HepG2 (cell line): ENCODE results near the gene SEC24B. TPM values are rescaled to one million over a fixed set of nuclear protein-coding genes. Genes with fewer than 3 reads are reported as not detected.

Experiments used
- LCORL ChIP-seq, 2 experiments: fragments of 450-650 bp in 1 of 2; sonication (generic) in 1 of 2; formaldehyde crosslinking in 1 of 2; IDR thresholded peaks; 2 replicates each; pipeline versions ENCODE4 v1.5.0 to v1.6.1; 2017 to 2020; ENCODE audit warnings: antibody characterized with exemption in 1 of 2, missing genetic modification reagents in 1 of 2
- RARA ChIP-seq: IDR thresholded peaks from 2 replicates; pipeline ENCODE4 v1.6.1; 2016; ENCODE audit warnings: missing genetic modification reagents, missing compliant biosample characterization
- SKI ChIP-seq: fragments of 450-650 bp; IDR thresholded peaks from one replicate; pipeline ENCODE4 v1.6.1; 2018; ENCODE audit warnings: mild to moderate bottlenecking; ENCODE audit not compliant: partially characterized antibody
- SNAPC2 ChIP-seq: sonication (generic); formaldehyde crosslinking; IDR thresholded peaks from 2 replicates; pipeline ENCODE4 v1.8.1; 2022; ENCODE audit warnings: mild to moderate bottlenecking, missing genetic modification reagents
- WIZ ChIP-seq: sonication (generic); formaldehyde crosslinking; IDR thresholded peaks from 2 replicates; pipeline ENCODE4 v1.5.1; 2020; ENCODE audit warnings: mild to moderate bottlenecking, missing genetic modification reagents
- ZFP36 ChIP-seq: fragments of 150-350 bp; IDR thresholded peaks from 2 replicates; pipeline ENCODE4 v1.6.1; 2018; ENCODE audit warnings: borderline replicate concordance, low read length, low read depth; ENCODE audit not compliant: partially characterized antibody
- ZNF446 ChIP-seq: sonication (generic); formaldehyde crosslinking; IDR thresholded peaks from 2 replicates; pipeline ENCODE4 v1.5.0; 2020; ENCODE audit warnings: mild to moderate bottlenecking, missing genetic modification reagents
- ZNF496 ChIP-seq: sonication (generic); formaldehyde crosslinking; IDR thresholded peaks from 2 replicates; pipeline ENCODE4 v1.8.1; 2023; ENCODE audit warnings: mild to moderate bottlenecking, moderate library complexity, missing genetic modification reagents; ENCODE audit not compliant: insufficient replicate concordance
- ZZZ3 ChIP-seq: sonication (generic); formaldehyde crosslinking; IDR thresholded peaks from 2 replicates; pipeline ENCODE4 v1.4.0; 2020; ENCODE audit warnings: missing genetic modification reagents, mild to moderate bottlenecking, borderline replicate concordance
- polyA plus RNA-seq, 8 experiments: library from polyadenylated mRNA; depleted of rRNA in 3 of 8; stranded (reverse) in 7 of 8; unstranded in 1 of 8; fragments of >200 nt; fragmentation: Illumina TruSeq in 4 of 8; extraction: Trizol in 4 of 8; gene quantifications; 2 replicates each; pipeline versions ENCODE4 v1.2.1 to v1.2.3, GENCODE V29; 2011 to 2016; ENCODE audit warnings: low read depth in 4 of 8, missing spikeins in 1 of 8, mixed read lengths in 1 of 8; ENCODE audit not compliant: insufficient read depth in 1 of 8
- total RNA-seq, 5 experiments: library from RNA; depleted of rRNA; stranded (reverse); fragments of >200 nt; fragmentation: Illumina TruSeq; extraction: Trizol; gene quantifications; 2 replicates each; pipeline ENCODE4 v1.2.3, GENCODE V29; 2016; ENCODE audit warnings: low read depth in 1 of 5
- TF ChIP-seq, protein P1 (sequence below): sonication (generic); formaldehyde crosslinking; IDR thresholded peaks from 2 replicates; pipeline ENCODE4 v1.5.1; 2020; ENCODE audit warnings: missing genetic modification reagents, mild to moderate bottlenecking, borderline replicate concordance
- TF ChIP-seq, protein P2 (sequence below): sonication (generic); formaldehyde crosslinking; IDR thresholded peaks from 2 replicates; pipeline ENCODE4 v1.4.0; 2020; ENCODE audit warnings: missing genetic modification reagents
- TF ChIP-seq, protein P3 (sequence below): sonication (generic); formaldehyde crosslinking; IDR thresholded peaks from 2 replicates; pipeline ENCODE4; 2020; ENCODE audit warnings: missing genetic modification reagents, mild to moderate bottlenecking, borderline replicate concordance
- TF ChIP-seq, protein P4 (sequence below): sonication (generic); formaldehyde crosslinking; conservative IDR thresholded peaks from 2 replicates; pipeline ENCODE4 v1.4.0; 2020; ENCODE audit warnings: mild to moderate bottlenecking, missing genetic modification reagents, moderate library complexity
- TF ChIP-seq, protein P5 (sequence below): sonication (generic); formaldehyde crosslinking; IDR thresholded peaks from 2 replicates; pipeline ENCODE4 v1.4.0; 2020; ENCODE audit warnings: missing genetic modification reagents
- TF ChIP-seq, protein P6 (sequence below): sonication (generic); formaldehyde crosslinking; IDR thresholded peaks from 2 replicates; pipeline ENCODE4 v1.5.1; 2020; ENCODE audit warnings: missing genetic modification reagents, mild to moderate bottlenecking, borderline replicate concordance

The SEC24B gene
- total and polyA plus RNA-seq, 2 of the 13 experiments (the other 11 are each of a cell fraction or from before 2014, with no cell fraction given): 14.6 to 39.0 TPM

DNA sequence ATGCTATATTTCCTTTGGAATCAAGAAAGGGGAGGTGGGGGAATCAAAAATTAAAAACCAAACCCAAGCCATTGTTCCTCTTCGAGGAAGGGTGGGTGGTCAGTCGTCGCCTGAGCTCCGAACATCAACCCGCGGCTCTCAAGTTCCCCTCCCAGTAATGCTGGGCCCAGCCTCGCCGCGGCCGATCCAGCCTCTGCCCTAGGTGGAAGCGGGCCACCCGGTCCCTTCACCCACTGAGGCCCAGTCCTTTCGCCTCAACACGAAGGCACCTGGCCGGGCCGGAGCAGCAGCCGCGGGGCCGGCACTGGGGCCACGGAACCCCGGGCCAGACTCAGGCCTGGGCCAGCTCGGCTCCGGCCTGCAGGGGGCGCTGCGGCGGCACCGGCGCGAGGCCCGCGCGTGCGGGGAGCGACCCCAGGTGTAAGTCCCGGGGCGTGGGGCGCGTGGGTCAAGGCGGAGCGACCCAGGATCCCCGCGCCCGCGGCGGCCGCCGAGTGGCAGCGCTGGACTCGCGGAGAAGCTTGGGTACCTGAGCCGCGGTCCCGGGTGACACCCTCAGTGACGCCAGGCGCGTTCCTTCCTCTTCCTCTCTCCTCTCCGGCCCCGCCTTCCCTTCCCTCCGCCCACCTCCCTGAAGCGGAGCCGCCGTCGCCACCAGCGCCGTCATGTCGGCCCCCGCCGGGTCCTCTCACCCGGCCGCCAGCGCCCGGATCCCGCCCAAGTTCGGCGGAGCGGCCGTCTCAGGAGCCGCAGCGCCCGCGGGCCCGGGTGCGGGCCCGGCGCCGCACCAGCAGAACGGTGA lies at the start of gene SEC24B (continued):
- TF ChIP-seq ZZZ3 (CRISPR knock-in tag) (no peak), SNAPC2 (CRISPR knock-in tag) (no peak), LCORL (IDR thresholded peaks at IDR 0.05) (no peak), LCORL (CRISPR knock-in tag; IDR thresholded peaks at IDR 0.05) (no peak), ZFP36 (no peak), ZNF496 (no peak), RARA (CRISPR knock-in tag) (no peak), ZNF446 (peak; percentile 62; the same call in 1 of the 2 replicates), SKI (peak; percentile 51), WIZ (CRISPR knock-in tag) (no peak)
- TF ChIP-seq, protein P1, sequence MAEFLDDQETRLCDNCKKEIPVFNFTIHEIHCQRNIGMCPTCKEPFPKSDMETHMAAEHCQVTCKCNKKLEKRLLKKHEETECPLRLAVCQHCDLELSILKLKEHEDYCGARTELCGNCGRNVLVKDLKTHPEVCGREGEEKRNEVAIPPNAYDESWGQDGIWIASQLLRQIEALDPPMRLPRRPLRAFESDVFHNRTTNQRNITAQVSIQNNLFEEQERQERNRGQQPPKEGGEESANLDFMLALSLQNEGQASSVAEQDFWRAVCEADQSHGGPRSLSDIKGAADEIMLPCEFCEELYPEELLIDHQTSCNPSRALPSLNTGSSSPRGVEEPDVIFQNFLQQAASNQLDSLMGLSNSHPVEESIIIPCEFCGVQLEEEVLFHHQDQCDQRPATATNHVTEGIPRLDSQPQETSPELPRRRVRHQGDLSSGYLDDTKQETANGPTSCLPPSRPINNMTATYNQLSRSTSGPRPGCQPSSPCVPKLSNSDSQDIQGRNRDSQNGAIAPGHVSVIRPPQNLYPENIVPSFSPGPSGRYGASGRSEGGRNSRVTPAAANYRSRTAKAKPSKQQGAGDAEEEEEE (CRISPR knock-in tag): no peak
- TF ChIP-seq, protein P2, sequence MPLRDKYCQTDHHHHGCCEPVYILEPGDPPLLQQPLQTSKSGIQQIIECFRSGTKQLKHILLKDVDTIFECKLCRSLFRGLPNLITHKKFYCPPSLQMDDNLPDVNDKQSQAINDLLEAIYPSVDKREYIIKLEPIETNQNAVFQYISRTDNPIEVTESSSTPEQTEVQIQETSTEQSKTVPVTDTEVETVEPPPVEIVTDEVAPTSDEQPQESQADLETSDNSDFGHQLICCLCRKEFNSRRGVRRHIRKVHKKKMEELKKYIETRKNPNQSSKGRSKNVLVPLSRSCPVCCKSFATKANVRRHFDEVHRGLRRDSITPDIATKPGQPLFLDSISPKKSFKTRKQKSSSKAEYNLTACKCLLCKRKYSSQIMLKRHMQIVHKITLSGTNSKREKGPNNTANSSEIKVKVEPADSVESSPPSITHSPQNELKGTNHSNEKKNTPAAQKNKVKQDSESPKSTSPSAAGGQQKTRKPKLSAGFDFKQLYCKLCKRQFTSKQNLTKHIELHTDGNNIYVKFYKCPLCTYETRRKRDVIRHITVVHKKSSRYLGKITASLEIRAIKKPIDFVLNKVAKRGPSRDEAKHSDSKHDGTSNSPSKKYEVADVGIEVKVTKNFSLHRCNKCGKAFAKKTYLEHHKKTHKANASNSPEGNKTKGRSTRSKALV (CRISPR knock-in tag): no peak
- TF ChIP-seq, protein P3, sequence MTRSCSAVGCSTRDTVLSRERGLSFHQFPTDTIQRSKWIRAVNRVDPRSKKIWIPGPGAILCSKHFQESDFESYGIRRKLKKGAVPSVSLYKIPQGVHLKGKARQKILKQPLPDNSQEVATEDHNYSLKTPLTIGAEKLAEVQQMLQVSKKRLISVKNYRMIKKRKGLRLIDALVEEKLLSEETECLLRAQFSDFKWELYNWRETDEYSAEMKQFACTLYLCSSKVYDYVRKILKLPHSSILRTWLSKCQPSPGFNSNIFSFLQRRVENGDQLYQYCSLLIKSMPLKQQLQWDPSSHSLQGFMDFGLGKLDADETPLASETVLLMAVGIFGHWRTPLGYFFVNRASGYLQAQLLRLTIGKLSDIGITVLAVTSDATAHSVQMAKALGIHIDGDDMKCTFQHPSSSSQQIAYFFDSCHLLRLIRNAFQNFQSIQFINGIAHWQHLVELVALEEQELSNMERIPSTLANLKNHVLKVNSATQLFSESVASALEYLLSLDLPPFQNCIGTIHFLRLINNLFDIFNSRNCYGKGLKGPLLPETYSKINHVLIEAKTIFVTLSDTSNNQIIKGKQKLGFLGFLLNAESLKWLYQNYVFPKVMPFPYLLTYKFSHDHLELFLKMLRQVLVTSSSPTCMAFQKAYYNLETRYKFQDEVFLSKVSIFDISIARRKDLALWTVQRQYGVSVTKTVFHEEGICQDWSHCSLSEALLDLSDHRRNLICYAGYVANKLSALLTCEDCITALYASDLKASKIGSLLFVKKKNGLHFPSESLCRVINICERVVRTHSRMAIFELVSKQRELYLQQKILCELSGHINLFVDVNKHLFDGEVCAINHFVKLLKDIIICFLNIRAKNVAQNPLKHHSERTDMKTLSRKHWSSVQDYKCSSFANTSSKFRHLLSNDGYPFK (CRISPR knock-in tag): no peak
- TF ChIP-seq, protein P4, sequence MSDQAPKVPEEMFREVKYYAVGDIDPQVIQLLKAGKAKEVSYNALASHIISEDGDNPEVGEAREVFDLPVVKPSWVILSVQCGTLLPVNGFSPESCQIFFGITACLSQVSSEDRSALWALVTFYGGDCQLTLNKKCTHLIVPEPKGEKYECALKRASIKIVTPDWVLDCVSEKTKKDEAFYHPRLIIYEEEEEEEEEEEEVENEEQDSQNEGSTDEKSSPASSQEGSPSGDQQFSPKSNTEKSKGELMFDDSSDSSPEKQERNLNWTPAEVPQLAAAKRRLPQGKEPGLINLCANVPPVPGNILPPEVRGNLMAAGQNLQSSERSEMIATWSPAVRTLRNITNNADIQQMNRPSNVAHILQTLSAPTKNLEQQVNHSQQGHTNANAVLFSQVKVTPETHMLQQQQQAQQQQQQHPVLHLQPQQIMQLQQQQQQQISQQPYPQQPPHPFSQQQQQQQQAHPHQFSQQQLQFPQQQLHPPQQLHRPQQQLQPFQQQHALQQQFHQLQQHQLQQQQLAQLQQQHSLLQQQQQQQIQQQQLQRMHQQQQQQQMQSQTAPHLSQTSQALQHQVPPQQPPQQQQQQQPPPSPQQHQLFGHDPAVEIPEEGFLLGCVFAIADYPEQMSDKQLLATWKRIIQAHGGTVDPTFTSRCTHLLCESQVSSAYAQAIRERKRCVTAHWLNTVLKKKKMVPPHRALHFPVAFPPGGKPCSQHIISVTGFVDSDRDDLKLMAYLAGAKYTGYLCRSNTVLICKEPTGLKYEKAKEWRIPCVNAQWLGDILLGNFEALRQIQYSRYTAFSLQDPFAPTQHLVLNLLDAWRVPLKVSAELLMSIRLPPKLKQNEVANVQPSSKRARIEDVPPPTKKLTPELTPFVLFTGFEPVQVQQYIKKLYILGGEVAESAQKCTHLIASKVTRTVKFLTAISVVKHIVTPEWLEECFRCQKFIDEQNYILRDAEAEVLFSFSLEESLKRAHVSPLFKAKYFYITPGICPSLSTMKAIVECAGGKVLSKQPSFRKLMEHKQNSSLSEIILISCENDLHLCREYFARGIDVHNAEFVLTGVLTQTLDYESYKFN (CRISPR knock-in tag): no peak
- TF ChIP-seq, protein P5, sequence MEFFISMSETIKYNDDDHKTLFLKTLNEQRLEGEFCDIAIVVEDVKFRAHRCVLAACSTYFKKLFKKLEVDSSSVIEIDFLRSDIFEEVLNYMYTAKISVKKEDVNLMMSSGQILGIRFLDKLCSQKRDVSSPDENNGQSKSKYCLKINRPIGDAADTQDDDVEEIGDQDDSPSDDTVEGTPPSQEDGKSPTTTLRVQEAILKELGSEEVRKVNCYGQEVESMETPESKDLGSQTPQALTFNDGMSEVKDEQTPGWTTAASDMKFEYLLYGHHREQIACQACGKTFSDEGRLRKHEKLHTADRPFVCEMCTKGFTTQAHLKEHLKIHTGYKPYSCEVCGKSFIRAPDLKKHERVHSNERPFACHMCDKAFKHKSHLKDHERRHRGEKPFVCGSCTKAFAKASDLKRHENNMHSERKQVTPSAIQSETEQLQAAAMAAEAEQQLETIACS (CRISPR knock-in tag): peak; percentile 16; the same call in 1 of the 2 replicates
- TF ChIP-seq, protein P6, sequence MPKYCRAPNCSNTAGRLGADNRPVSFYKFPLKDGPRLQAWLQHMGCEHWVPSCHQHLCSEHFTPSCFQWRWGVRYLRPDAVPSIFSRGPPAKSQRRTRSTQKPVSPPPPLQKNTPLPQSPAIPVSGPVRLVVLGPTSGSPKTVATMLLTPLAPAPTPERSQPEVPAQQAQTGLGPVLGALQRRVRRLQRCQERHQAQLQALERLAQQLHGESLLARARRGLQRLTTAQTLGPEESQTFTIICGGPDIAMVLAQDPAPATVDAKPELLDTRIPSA (CRISPR knock-in tag): no peak
